HFF-Myc (cell line): ENCODE data around the gene IREB2.
"Not testable (repeated sequence)": the region's sequence is repeated elsewhere in the genome, so short reads cannot be mapped to it uniquely, and the experiment has no call there.

ENCODE experiments used
- DNase-seq: peaks from one replicate; pipeline ENCODE4 v3.0.0-alpha.2; 2011; ENCODE audit warnings: low read depth; ENCODE audit errors: extremely low read depth
- H3K4me3 ChIP-seq: replicated peaks from 2 replicates; pipeline ENCODE4 v1.5.1; 2011; ENCODE audit warnings: low read depth, mild to moderate bottlenecking, control low read depth, low read length
- TF ChIP-seq, protein P1 (sequence below): IDR thresholded peaks from 2 replicates; pipeline ENCODE4 v1.5.1; 2012; ENCODE audit warnings: mild to moderate bottlenecking, low read depth, low read length, control low read depth; ENCODE audit errors: missing control alignments

Gene IREB2

DNA sequence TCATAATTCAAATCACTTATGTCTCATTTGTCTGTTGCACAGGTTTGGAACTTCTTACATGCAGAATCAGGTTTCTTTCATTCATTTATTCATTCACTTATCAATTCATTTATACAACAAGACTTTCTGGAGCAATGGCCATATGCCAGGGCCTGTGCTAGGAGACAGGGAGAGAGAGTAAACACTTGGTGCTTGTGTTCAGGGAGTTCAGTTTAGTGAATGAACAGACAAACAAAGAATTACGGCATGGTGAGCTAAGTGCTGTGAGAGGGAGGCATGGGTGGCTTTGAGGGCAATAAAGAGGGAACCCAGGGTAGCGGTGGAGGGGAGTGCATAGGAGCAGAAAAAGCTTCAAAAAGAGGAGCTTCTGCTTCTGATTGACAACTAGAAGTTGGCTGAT, 8.5 kb upstream of the IREB2 start:
- no peak overlapping the region for H3K4me3 ChIP-seq
- no peak for DNase-seq
- TF ChIP-seq, protein P1, sequence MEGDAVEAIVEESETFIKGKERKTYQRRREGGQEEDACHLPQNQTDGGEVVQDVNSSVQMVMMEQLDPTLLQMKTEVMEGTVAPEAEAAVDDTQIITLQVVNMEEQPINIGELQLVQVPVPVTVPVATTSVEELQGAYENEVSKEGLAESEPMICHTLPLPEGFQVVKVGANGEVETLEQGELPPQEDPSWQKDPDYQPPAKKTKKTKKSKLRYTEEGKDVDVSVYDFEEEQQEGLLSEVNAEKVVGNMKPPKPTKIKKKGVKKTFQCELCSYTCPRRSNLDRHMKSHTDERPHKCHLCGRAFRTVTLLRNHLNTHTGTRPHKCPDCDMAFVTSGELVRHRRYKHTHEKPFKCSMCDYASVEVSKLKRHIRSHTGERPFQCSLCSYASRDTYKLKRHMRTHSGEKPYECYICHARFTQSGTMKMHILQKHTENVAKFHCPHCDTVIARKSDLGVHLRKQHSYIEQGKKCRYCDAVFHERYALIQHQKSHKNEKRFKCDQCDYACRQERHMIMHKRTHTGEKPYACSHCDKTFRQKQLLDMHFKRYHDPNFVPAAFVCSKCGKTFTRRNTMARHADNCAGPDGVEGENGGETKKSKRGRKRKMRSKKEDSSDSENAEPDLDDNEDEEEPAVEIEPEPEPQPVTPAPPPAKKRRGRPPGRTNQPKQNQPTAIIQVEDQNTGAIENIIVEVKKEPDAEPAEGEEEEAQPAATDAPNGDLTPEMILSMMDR: no peak

DNA sequence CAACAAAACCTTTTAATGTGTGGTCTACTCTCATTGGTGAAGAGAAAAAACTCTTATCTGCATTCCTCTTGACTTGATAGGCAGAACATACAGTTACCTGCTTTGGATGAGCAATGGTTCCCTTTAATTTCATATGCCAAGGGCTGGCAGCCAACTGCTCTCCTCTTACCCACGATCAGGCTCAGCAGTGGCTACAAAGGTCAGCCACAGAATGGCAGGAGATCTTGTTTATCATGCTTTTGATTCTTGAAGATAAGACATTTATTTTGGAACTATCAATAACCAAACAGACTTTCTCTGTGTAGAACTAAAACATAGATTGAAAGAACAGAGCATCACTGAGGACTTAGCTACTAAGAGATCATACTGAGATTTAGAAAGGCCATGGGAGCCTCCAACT, 6.1 kb upstream of the IREB2 start:
- TF ChIP-seq, protein P1: no peak
- DNase-seq: no peak
- no peak overlapping the region for H3K4me3 ChIP-seq

DNA sequence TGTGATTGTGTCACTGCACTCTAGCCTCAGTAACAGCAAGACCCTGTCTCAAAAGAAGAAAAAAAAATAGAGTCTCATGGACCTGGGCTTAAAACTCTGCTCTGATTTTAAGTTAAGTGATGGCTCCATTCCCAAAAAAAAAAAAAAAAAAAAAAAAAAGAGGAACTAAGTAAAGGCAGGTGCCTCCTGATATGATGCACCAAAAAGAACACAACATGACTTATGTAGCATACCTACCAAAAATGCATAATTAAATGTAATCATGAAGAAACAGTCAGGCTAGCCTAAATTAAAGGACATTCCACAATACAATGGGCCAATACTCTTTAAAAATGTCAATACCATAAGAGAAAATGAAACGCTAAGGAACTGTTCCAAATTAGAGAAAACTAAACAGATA, 5.4 kb upstream of the IREB2 start:
- TF ChIP-seq, protein P1: no peak
- H3K4me3 ChIP-seq: no peak overlapping the region
- DNase-seq: no peak

DNA sequence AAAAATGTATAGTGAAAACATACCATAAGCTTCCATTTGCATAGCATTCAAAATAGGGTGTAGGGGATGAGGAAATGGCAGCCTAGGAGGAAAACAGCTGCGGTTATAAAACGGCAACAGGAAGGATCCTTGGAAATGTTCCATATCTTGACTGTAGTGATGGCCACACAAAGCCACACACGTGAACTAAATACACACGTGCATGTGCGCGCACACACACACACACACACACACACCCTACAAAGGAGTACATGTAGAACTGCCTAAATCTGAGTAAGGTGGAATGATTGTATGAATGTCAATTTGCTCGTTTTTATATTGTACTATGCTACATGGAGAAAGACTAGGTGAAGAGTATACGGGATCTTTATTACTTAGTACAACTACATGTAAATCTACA, 3.9 kb upstream of the IREB2 start:
- no peak for DNase-seq
- TF ChIP-seq, protein P1: no peak
- no peak overlapping the region for H3K4me3 ChIP-seq

DNA sequence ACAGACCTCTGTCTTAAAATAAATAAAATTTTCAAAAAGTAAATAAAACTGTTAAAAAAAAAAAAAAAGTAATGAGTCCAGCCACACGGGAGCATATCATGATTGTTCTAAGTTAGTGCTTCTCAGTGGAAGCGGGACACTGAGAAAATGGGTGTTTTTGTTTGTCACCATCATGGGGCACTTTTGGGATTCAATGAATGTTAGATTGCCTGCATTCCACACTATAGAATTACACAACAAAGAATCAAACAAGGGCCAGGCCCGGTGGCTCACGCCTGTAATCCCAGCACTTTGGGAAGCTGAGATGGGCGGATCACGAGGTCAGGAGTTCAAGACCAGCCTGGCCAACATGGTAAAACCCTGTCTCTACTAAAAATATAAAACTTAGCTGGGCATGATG, 3.3 kb upstream of the IREB2 start:
- DNase-seq: not testable (repeated sequence)

DNA sequence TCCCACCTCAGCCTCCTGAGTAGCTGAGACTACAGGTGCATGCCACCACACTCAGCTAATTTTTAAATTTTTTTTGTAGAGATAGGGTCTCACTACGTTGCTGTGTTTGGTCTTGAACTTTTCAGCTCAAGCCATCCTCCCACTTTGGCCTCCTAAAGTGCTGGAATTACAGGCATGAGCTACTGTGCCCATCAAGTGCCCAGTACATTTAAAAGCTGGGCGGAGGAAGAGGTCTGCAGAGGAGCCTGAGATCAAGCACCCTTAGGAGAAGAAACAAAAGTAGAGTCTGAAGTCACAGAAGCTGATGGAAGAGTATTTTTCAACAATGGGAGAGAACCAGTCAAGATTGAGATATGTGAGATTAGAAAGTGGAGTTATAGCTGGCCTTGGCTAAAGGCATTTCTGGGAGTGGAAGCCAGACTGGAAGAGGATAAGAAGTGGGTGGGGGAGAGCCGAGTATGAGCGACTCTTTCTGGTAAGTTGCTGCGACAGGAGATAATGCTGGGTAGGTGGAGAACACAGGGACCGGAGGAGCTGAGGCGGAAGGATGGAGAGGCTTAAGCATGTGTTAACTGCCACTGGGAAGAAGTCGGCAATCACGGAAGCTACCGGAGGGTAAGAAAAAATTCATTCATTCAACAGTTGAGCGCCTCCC, 782 bp upstream of the IREB2 start:
- DNase-seq: no peak
- peak overlapping the region; percentile 65 for H3K4me3 ChIP-seq
- TF ChIP-seq, protein P1: no peak

More for the DNA sequence above, 3.3 kb upstream of the IREB2 start:
- H3K4me3 ChIP-seq: not testable (repeated sequence)

DNA sequence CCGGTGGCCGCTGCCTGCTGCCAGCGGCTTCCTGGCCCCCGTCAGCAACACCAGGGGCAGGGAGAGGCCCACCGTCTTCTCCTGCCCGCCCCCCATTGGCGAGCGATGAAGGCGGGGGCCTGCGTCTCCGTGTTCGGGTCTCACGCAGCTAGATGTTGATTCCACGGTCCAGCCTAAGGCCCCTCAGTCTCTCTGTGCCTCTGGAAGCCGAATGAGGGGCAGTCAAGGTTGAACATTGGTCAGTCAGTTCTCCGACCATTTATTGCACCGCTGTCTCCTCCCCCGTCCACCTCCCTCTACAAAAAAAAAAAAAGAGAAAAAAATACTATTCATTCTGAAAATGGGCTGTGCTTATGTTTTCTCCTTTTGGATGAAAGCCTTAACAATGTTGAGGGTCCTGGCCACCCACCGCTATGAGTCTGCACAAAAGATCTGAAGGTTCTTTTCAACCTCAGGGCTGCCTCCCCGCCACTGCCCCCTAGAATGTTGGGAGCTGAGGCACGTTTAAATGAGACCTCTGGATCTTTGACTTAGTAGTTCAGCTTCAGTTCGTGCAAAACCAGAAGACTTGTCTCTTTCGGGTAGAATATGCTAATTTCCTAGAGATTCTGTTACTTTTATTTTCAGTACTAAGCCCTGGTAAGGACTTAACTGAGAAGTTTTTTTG, 736 bp downstream of the IREB2 start:
- TF ChIP-seq, protein P1: peak; percentile 36
- DNase-seq: no peak
- H3K4me3 ChIP-seq: peak overlapping the region; percentile 65
